ENCODE measurements around the gene MED27.

Gene MED27

DNA sequence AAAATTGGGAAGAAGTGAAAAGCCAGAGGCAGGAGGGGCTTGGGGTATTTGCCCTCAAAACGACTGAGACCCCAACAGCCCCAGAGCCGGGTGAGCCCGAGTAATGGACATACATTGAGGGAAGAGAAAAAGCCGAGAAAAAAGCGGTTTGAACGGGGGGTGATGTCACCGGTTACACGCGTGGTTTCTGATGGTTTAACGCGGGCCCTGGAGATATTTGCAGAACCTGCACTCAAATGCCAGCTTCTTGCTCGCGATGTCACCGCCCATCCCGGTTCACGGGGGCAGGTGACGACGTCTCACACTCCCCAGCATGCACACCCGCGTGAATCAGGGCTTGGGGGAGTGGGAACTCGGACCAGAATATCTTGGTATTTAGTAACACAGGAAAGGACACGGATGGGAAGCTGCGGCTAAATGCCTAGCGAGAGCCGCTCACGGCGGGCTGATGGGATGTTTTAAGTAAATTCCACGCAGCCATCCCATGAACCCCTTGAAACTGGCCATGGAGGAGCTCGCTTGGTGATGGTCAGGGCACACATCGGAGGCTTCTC lies 237.8 kb downstream of the MED27 start:
- in situ Hi-C loops (cut with HindIII; ENCODE audit: low sequenced_read_pairs): no loop called here
- TF ChIP-seq, protein P1, sequence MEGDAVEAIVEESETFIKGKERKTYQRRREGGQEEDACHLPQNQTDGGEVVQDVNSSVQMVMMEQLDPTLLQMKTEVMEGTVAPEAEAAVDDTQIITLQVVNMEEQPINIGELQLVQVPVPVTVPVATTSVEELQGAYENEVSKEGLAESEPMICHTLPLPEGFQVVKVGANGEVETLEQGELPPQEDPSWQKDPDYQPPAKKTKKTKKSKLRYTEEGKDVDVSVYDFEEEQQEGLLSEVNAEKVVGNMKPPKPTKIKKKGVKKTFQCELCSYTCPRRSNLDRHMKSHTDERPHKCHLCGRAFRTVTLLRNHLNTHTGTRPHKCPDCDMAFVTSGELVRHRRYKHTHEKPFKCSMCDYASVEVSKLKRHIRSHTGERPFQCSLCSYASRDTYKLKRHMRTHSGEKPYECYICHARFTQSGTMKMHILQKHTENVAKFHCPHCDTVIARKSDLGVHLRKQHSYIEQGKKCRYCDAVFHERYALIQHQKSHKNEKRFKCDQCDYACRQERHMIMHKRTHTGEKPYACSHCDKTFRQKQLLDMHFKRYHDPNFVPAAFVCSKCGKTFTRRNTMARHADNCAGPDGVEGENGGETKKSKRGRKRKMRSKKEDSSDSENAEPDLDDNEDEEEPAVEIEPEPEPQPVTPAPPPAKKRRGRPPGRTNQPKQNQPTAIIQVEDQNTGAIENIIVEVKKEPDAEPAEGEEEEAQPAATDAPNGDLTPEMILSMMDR (IDR thresholded peaks at IDR 0.05; ENCODE audit: low read depth, low read length): no peak
- no peak overlapping the region for H3K4me3 ChIP-seq (ENCODE audit: low read depth, low read length)
- no peak for DNase-seq (ENCODE audit: low read depth, low spot score)

DNA sequence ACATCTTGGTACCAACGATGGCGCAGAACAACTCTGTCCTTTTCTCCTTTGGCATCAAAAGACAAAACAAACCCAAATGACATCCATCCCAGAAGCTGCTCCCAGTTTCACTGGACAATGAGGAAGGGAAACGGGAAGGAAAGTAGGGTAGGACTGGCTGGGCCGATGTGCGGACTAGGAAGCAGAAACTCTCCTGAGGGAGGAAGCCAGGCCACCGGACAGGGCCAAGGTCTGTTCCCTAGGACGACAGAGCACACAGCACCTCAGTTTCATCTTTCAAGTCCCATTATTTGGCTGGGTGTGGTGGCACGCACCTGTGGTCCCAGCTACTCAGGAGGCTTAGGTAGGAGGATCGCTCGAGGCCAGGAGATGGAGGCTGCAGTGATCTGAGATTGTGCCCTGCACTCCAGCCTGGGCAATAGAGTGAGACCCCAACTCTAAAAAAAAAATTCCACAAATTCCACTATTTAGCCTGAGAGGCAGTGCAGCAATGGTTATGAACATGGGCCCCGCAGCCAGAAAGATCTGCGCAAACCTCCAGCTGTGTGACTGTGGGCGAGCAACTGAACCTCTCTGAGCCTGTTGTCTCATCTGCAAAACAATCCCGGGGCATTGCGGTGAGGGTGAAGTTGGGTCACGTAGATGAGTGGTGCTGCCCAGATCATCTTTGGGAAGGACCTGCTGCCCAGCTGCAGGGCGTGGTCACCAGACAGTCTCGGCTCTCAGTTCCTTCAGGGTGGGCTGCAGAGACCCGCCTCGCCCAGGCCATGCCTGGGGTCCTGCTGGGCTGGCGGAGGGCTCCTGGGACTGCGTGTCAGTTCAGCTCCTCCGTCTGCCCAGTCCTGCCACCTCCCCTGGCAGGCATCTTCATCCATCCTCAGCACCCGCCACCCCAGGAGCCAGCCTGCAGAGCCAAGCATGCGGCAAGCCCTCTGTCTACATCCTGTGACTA lies 238.6 kb downstream of the MED27 start:
- TF ChIP-seq, protein P1 (IDR thresholded peaks at IDR 0.05; ENCODE audit: low read depth, low read length): no peak
- H3K4me3 ChIP-seq (ENCODE audit: low read depth, low read length): no peak overlapping the region
- no peak for DNase-seq (ENCODE audit: low read depth, low spot score)
- in situ Hi-C loops (cut with HindIII; ENCODE audit: low sequenced_read_pairs): no loop called here

DNA sequence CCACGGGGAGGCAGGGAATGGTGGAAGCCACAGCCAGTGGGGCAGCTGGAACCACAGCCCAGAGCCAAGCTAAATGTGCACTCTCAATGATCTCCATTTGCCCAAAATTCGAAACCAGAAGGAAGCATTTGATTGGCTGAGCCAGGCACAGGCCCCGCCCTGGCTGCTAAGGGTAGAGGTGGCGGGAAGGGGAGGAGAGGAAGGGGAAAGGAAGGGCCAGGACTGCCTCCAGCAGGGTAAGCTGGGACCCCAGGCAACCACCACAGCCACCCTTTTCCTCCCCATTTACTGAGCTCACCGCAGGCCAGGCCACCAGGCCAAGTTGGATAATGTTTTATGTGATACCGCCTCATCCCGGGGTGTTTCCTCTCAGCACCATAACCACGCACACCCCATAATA lies 239.4 kb downstream of the MED27 start:
- no peak for DNase-seq (ENCODE audit: low read depth, low spot score)
- TF ChIP-seq, protein P1 (IDR thresholded peaks at IDR 0.05; ENCODE audit: low read depth, low read length): no peak

DNA sequence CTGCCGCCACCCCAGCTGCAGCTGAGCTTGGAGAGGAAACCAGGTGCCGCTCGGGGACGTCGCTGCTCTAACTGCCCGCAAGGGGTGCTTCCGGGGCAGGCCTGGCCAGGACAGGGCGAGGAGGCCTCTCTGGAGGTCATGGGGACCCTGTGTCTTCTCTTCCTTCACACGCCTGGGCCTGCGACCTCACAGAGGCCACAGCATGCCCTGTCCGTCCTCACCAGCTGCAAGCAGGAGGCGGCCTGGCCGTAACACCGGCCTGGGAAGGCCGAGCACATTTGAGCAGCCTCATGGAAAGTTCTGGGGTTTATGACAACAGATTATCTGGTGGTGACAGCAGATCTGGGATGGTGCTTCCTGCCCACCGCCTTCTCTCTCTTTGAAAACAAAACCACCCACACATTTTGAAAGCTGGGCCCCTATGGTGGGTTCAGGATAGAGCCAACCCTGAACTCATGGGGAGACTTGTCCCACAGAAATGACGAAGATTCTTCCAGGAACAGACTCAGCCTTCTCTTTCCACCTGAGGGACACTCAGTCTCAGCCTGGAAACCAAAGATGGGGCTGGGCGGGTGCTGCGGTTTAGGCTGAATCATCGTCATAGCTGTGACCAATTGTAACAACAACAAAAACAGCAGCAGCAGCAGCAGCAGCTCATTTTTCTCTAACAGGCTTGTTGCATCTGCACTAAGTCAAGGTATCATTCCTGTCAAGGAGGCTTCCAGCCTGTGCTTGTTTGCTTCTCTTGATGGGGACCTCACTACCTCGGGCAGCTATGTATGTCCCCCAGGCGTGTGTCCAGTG lies 240.2 kb downstream of the MED27 start:
- in situ Hi-C loops (cut with HindIII; ENCODE audit: low sequenced_read_pairs): no loop called here
- peak; percentile 75 for DNase-seq (ENCODE audit: low read depth, low spot score)
- H3K4me3 ChIP-seq (ENCODE audit: low read depth, low read length): no peak overlapping the region
- TF ChIP-seq, protein P1 (IDR thresholded peaks at IDR 0.05; ENCODE audit: low read depth, low read length): no peak

More for the DNA sequence above, 239.4 kb downstream of the MED27 start:
- H3K4me3 ChIP-seq (ENCODE audit: low read depth, low read length): no peak overlapping the region
- in situ Hi-C loops (cut with HindIII; ENCODE audit: low sequenced_read_pairs): no loop called here

DNA sequence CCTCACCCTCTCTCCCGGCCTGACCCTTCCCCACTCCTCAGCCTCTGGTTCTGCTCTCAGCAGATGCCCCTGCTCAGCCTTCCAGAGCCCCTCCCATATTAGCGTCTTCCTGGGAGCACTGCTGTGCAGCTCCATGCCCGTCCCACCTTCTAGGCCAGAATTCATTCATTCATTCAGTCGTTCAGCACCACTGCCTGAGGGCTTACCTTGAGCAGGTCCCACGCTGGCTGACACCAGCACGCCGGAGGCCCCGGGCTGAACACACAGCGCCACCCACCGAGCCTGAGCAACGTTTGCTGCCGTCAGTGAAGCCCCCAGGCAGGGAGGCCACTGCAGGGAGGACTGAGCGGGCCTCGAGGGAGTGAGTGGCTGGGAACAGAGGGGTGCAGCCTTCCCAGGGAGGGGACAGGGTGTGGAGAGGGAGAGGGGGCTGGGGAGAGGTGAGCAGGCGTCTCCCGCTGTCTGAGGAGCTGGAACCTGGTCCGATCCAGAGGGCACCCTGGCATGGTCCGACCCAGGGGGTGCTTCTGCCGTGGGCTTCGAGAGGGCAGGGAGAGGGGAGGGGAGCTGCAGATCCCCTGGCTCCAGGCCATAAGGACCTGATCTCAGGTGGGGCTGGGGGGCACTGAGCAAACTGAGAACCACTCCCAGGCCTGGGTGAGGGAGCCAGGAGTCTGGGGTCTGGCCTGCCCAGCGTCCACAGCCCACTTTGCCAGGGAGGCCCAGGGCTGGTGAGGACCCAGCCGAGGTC lies 241.0 kb downstream of the MED27 start:
- in situ Hi-C loops (cut with HindIII; ENCODE audit: low sequenced_read_pairs): no loop called here
- no peak overlapping the region for H3K4me3 ChIP-seq (ENCODE audit: low read depth, low read length)
- TF ChIP-seq, protein P1 (IDR thresholded peaks at IDR 0.05; ENCODE audit: low read depth, low read length): no peak
- no peak for DNase-seq (ENCODE audit: low read depth, low spot score)

DNA sequence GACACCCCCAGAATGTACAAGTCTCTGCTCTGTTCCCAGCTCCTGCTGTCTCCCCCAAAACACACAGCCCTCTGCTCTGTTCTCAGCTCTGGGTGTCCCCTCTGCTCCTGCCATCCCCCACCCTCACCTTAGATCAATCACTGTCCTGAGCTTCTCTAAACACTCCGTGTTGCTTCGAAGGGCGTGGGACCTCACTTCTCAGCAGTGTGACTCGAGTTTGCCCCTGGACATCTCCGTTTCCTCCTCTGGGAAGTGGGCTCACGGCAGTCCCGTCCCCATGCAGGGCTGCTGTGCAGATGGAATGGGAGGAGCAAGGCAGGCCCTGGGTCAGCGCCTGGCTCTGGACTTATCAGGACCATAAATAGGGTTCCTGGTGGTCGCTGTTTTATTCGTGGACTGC lies 241.8 kb downstream of the MED27 start:
- in situ Hi-C loops (cut with HindIII; ENCODE audit: low sequenced_read_pairs): no loop called here
- no peak overlapping the region for H3K4me3 ChIP-seq (ENCODE audit: low read depth, low read length)
- DNase-seq (ENCODE audit: low read depth, low spot score): no peak
- TF ChIP-seq, protein P1 (IDR thresholded peaks at IDR 0.05; ENCODE audit: low read depth, low read length): no peak
